Muscle layer of duodenum (tissue), 2 donors: ENCODE data around the gene ATG7.
A peak's percentile ranks its signal among the peaks of the same experiment; 100 is the strongest.

ENCODE experiments used
- H3K27ac ChIP-seq: one replicate; pipeline ENCODE4 v1.7.0; 2013; ENCODE audit warnings: mild to moderate bottlenecking, low read length
- H3K27me3 ChIP-seq: one replicate; pipeline ENCODE4 v1.7.0; 2013; ENCODE audit warnings: low read depth, mild to moderate bottlenecking, control low read depth, low read length
- H3K36me3 ChIP-seq, 2 donors: one replicate each; pipeline ENCODE4 v1.7.0; 2013; ENCODE audit warnings: low read length in 2 of 2, control low read depth in 1 of 2, mild to moderate bottlenecking in 1 of 2; ENCODE audit not compliant: insufficient read depth in 2 of 2, control insufficient read depth in 1 of 2
- H3K4me1 ChIP-seq, 2 donors: one replicate each; pipeline ENCODE4 v1.7.0; 2013; ENCODE audit warnings: low read length in 2 of 2, mild to moderate bottlenecking in 2 of 2, control low read depth in 1 of 2, moderate library complexity in 1 of 2; ENCODE audit not compliant: insufficient read depth in 2 of 2, control insufficient read depth in 1 of 2
- H3K4me3 ChIP-seq, 2 donors: one replicate each; pipeline ENCODE4 v1.7.0; 2013; ENCODE audit warnings: low read length in 2 of 2, low read depth in 1 of 2, mild to moderate bottlenecking in 1 of 2
- H3K9me3 ChIP-seq, 2 donors: one replicate each; pipeline ENCODE4 v1.7.0; 2013; ENCODE audit warnings: low read length in 2 of 2, control low read depth in 1 of 2, mild to moderate bottlenecking in 1 of 2; ENCODE audit not compliant: control insufficient read depth in 1 of 2
- donor health status: healthy.

The ATG7 gene

GRCh38 chr3:11563159-11563864 is 291.1 kb downstream of the ATG7 start:
- Histone ChIP-seq H3K9me3 (no peaks in the 10 kb centered on the region), H3K4me3 (no peak overlapping the region), H3K36me3 (peaks cover 17 to 46% of the 10 kb centered on the region in 2 donors), H3K4me1 (peaks cover 10% of the 10 kb centered on the region in 2 donors), H3K27me3 (no peaks in the 10 kb centered on the region), H3K27ac (no peak overlapping the region)

- H3K27ac ChIP-seq: no peak overlapping the region
- H3K9me3 ChIP-seq: no peaks in the 10 kb centered on the region
- H3K27me3 ChIP-seq: no peaks in the 10 kb centered on the region
- H3K36me3 ChIP-seq: peaks cover 17 to 46% of the 10 kb centered on the region in 2 donors
- peaks cover 10% of the 10 kb centered on the region in 2 donors for H3K4me1 ChIP-seq
- no peak overlapping the region for H3K4me3 ChIP-seq
Observed at GRCh38 chr3:11563865-11564185, 291.6 kb downstream of the ATG7 start.

- Histone ChIP-seq H3K9me3 (no peaks in the 10 kb centered on the region), H3K36me3 (peaks cover 17 to 47% of the 10 kb centered on the region in 2 donors), H3K4me1 (peaks cover 10 to 14% of the 10 kb centered on the region in 2 donors), H3K4me3 (no peak overlapping the region), H3K27me3 (no peaks in the 10 kb centered on the region), H3K27ac (no peak overlapping the region)
Observed at GRCh38 chr3:11564577-11565001, 292.4 kb downstream of the ATG7 start.

- H3K36me3 ChIP-seq: peaks cover 17 to 47% of the 10 kb centered on the region in 2 donors
- peaks cover 8 to 13% of the 10 kb centered on the region in 2 donors for H3K4me1 ChIP-seq
Observed at GRCh38 chr3:11565072-11565471, 292.9 kb downstream of the ATG7 start.

GRCh38 chr3:11565492-11565891 is 293.3 kb downstream of the ATG7 start:
- Histone ChIP-seq H3K27ac (no peak overlapping the region), H3K4me1 (peaks cover 3 to 9% of the 10 kb centered on the region in 2 donors), H3K4me3 (no peak overlapping the region), H3K9me3 (no peaks in the 10 kb centered on the region), H3K36me3 (peaks cover 17 to 47% of the 10 kb centered on the region in 2 donors), H3K27me3 (no peaks in the 10 kb centered on the region)

More at GRCh38 chr3:11565072-11565471, 292.9 kb downstream of the ATG7 start:
- H3K27me3 ChIP-seq: no peaks in the 10 kb centered on the region
- no peaks in the 10 kb centered on the region for H3K9me3 ChIP-seq
- no peak overlapping the region for H3K27ac ChIP-seq
- H3K4me3 ChIP-seq: no peak overlapping the region

- Histone ChIP-seq H3K4me3 (no peak overlapping the region), H3K27ac (no peak overlapping the region), H3K4me1 (peaks cover 0 to 9% of the 10 kb centered on the region in 2 donors), H3K36me3 (peaks cover 17 to 47% of the 10 kb centered on the region in 2 donors), H3K9me3 (no peaks in the 10 kb centered on the region), H3K27me3 (no peaks in the 10 kb centered on the region)
Observed at GRCh38 chr3:11565932-11566331, 293.7 kb downstream of the ATG7 start.

- no peaks in the 10 kb centered on the region for H3K27me3 ChIP-seq
- H3K4me3 ChIP-seq: no peak overlapping the region
- no peaks in the 10 kb centered on the region for H3K9me3 ChIP-seq
- peaks cover 0 to 5% of the 10 kb centered on the region in 2 donors for H3K4me1 ChIP-seq
- H3K36me3 ChIP-seq: peaks cover 17 to 47% of the 10 kb centered on the region in 2 donors
- H3K27ac ChIP-seq: no peak overlapping the region
Observed at GRCh38 chr3:11566478-11566877, 294.3 kb downstream of the ATG7 start.

GRCh38 chr3:11566916-11567315 is 294.7 kb downstream of the ATG7 start:
- Histone ChIP-seq H3K4me1 (peaks cover 0 to 4% of the 10 kb centered on the region in 2 donors), H3K9me3 (no peaks in the 10 kb centered on the region)

GRCh38 chr3:11567516-11568467 is 295.6 kb downstream of the ATG7 start:
- H3K4me1 ChIP-seq: peaks cover 0 to 4% of the 10 kb centered on the region in 2 donors
- peak overlapping the region; percentile 90 for H3K27ac ChIP-seq
- no peaks in the 10 kb centered on the region for H3K9me3 ChIP-seq
- H3K36me3 ChIP-seq: peaks cover 17 to 41% of the 10 kb centered on the region in 2 donors
- H3K4me3 ChIP-seq: peak overlapping the region in 1 of 2 donors; percentile 11
- H3K27me3 ChIP-seq: no peaks in the 10 kb centered on the region

More at GRCh38 chr3:11566916-11567315, 294.7 kb downstream of the ATG7 start:
- H3K36me3 ChIP-seq: peaks cover 17 to 47% of the 10 kb centered on the region in 2 donors
- no peak overlapping the region for H3K4me3 ChIP-seq
- no peak overlapping the region for H3K27ac ChIP-seq
- no peaks in the 10 kb centered on the region for H3K27me3 ChIP-seq

GRCh38 chr3:11568503-11569155 is 296.4 kb downstream of the ATG7 start:
- Histone ChIP-seq H3K4me1 (peaks cover 0 to 4% of the 10 kb centered on the region in 2 donors), H3K4me3 (peak overlapping the region in 1 of 2 donors; percentile 11), H3K27ac (peak overlapping the region; percentile 90), H3K9me3 (no peaks in the 10 kb centered on the region), H3K27me3 (no peaks in the 10 kb centered on the region), H3K36me3 (peaks cover 10 to 34% of the 10 kb centered on the region in 2 donors)
